Fibroblast of mammary gland (primary cell): ENCODE results near the gene DHX30.

ENCODE experiments used
- DNase-seq: peaks from one replicate; pipeline ENCODE4 v3.0.0-alpha.2; 2010; ENCODE audit warnings: low read depth
- H3K4me3 ChIP-seq: 2 replicates; pipeline ENCODE4 v1.5.1; 2011; ENCODE audit warnings: low read depth, mild to moderate bottlenecking, low read length, moderate library complexity; ENCODE audit not compliant: control insufficient read depth
- CTCF ChIP-seq: conservative IDR thresholded peaks from 2 replicates; pipeline ENCODE4 v1.5.1; 2011; ENCODE audit warnings: low read depth, low read length, inconsistent platforms; ENCODE audit not compliant: control insufficient read depth, insufficient read depth

The DHX30 gene

DNA sequence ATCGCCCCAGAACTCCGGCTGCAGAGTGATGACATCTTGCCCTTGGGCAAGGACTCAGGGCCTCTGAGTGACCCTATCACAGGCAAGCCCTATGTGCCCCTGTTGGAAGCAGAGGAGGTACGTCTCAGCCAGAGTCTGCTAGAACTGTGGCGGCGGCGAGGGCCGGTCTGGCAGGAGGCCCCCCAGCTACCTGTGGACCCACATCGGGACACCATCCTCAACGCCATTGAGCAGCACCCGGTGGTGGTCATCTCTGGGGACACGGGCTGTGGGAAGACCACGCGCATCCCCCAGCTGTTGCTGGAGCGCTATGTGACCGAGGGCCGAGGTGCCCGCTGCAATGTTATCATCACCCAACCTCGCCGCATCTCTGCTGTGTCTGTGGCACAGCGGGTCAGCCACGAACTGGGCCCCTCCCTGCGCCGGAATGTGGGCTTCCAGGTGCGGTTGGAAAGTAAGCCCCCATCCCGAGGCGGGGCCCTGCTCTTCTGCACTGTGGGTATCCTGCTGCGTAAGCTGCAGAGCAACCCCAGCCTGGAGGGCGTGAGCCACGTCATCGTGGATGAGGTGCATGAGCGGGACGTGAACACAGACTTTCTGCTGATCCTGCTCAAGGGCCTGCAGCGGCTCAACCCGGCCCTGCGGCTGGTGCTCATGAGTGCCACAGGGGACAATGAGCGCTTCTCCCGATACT lies 43.4 kb downstream of the DHX30 start:
- no peak for DNase-seq
- H3K4me3 ChIP-seq = no peak overlapping the region
- no peak for TF ChIP-seq CTCF

- TF ChIP-seq CTCF = no peak
- H3K4me3 ChIP-seq = no peak overlapping the region
- DNase-seq = no peak
Measured at GRCh38 chr3:47846880-47847248, 43.9 kb downstream of the DHX30 start.

DNA sequence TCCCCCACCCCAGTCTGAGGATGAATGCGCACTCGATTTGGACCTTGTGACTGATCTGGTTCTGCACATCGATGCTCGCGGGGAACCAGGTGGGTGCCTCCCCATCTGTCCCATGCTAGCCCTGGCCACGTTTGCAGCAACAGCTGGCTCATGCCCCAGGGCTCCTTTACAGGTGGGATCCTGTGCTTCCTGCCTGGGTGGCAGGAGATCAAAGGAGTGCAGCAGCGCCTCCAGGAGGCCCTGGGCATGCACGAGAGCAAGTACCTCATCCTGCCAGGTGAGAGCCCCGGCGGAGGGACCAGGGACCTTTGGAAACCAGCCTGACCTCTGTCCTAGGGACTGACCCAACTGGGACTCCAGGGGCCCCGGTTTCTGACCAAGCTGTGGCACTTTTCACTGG lies 44.3 kb downstream of the DHX30 start:
- no peak for DNase-seq
- no peak overlapping the region for H3K4me3 ChIP-seq
- TF ChIP-seq CTCF = no peak

GRCh38 chr3:47847801-47848518 lies 45.0 kb downstream of the DHX30 start:
- no peak overlapping the region for H3K4me3 ChIP-seq
- no peak for DNase-seq
- no peak for TF ChIP-seq CTCF

- no peak for TF ChIP-seq CTCF
- H3K4me3 ChIP-seq = no peak overlapping the region
Measured at GRCh38 chr3:47848599-47849117, 45.7 kb downstream of the DHX30 start.

DNA sequence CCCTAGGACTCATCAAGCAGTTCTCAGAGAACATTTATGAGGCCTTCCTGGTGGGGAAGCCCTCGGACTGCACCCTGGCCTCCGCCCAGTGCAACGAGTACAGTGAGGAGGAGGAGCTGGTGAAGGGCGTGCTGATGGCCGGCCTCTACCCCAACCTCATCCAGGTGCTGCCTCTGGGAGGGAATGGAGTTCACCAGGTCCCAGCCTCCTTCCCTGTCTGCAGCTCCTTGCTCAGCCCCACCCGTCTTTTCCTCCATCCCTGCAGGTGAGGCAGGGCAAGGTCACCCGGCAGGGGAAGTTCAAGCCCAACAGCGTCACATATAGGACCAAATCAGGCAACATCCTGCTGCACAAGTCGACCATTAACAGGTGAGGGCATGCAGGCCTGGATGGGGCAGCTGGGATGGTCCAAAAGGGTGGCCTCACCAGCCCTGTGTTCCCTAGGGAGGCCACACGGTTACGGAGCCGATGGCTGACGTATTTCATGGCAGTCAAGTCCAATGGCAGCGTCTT lies 46.3 kb downstream of the DHX30 start:
- no peak for TF ChIP-seq CTCF
- H3K4me3 ChIP-seq = no peak overlapping the region
- no peak for DNase-seq

More at GRCh38 chr3:47848599-47849117, 45.7 kb downstream of the DHX30 start:
- DNase-seq = no peak
